Neural cell (in vitro differentiated cells): ENCODE data around the gene S100PBP. TPM values are rescaled to one million over a fixed set of nuclear protein-coding genes. Genes with fewer than 3 reads are reported as not detected.

Experiments
- H2AFZ ChIP-seq: fragments of 200-600, 300-800 bp; sonication (generic), shearing (Covaris generic); 2 replicates; pipeline ENCODE4 v1.6.0; 2014; ENCODE audit warnings: low read depth, mild to moderate bottlenecking, antibody characterized with exemption, low read length, moderate library complexity
- H3F3A ChIP-seq: fragments of 200-600 bp; shearing (Covaris generic); 2 replicates; pipeline ENCODE4 v1.6.1; 2016; ENCODE audit warnings: mild to moderate bottlenecking, moderate library complexity, mixed read lengths, antibody characterized with exemption, low read length; ENCODE audit not compliant: insufficient read depth, poor library complexity, severe bottlenecking
- H3K27ac ChIP-seq: fragments of 200-600, 300-800 bp; sonication (generic), shearing (Covaris generic); 2 replicates; pipeline ENCODE4 v1.5.1; 2014; ENCODE audit warnings: mild to moderate bottlenecking, low read length, moderate library complexity
- H3K27me3 ChIP-seq: fragments of 300-800, 200-600 bp; sonication (generic), shearing (Covaris generic); 2 replicates; pipeline ENCODE4 v1.6.0; 2014; ENCODE audit warnings: mild to moderate bottlenecking, low read depth, low read length, moderate library complexity; ENCODE audit not compliant: insufficient read depth
- H3K36me3 ChIP-seq: fragments of 300-800, 200-600 bp; sonication (generic), shearing (Covaris generic); 2 replicates; pipeline ENCODE4 v1.5.1; 2014; ENCODE audit warnings: mild to moderate bottlenecking, antibody characterized with exemption, low read length, moderate library complexity; ENCODE audit not compliant: insufficient read depth
- H3K4me2 ChIP-seq: fragments of 300-800, 200-600 bp; sonication (generic), shearing (Covaris generic); 2 replicates; pipeline ENCODE4 v1.6.0; 2014; ENCODE audit warnings: mild to moderate bottlenecking, low read length
- H3K4me3 ChIP-seq: fragments of 300-800, 200-600 bp; sonication (generic), shearing (Covaris generic); 2 replicates; pipeline ENCODE4 v1.5.1; 2014; ENCODE audit warnings: mild to moderate bottlenecking, low read length, moderate library complexity
- H3K79me2 ChIP-seq: fragments of 200-600 bp; shearing (Covaris generic); replicated peaks from 2 replicates; pipeline ENCODE4 v1.6.0; 2014; ENCODE audit warnings: mild to moderate bottlenecking, low read length, moderate library complexity; ENCODE audit not compliant: insufficient read depth
- H3K9ac ChIP-seq: fragments of 300-800, 200-600 bp; sonication (generic), shearing (Covaris generic); 2 replicates; pipeline ENCODE4 v1.6.1; 2016; ENCODE audit warnings: mild to moderate bottlenecking, low read length, mixed read lengths
- H3K9me2 ChIP-seq: fragments of 200-600 bp; shearing (Covaris generic); 2 replicates; pipeline ENCODE4 v1.6.1; 2016; ENCODE audit warnings: mild to moderate bottlenecking, low read length, mixed read lengths; ENCODE audit not compliant: insufficient read depth
- H3K9me3 ChIP-seq: fragments of 200-600, 300-800 bp; sonication (generic), shearing (Covaris generic); 2 replicates; pipeline ENCODE4 v1.6.1; 2016; ENCODE audit warnings: mild to moderate bottlenecking, mixed run types, low read length, moderate library complexity, mixed read lengths
- H4K20me1 ChIP-seq: fragments of 200-600 bp; shearing (Covaris generic); 2 replicates; pipeline ENCODE4 v1.6.1; 2016; ENCODE audit warnings: mild to moderate bottlenecking, mixed run types; ENCODE audit not compliant: insufficient read depth
- EP300 ChIP-seq: fragments of 450-650 bp; conservative IDR thresholded peaks from 2 replicates; pipeline ENCODE4 v1.6.1; 2014; ENCODE audit warnings: antibody characterized with exemption, mild to moderate bottlenecking, moderate library complexity; ENCODE audit not compliant: poor library complexity, severe bottlenecking
- EZH2 ChIP-seq: fragments of 200-600, 300-800 bp; shearing (Covaris generic), sonication (generic); IDR thresholded peaks from 2 replicates; pipeline ENCODE4 v1.6.1; 2014; ENCODE audit warnings: antibody characterized with exemption, low read length, borderline replicate concordance, mild to moderate bottlenecking; ENCODE audit not compliant: insufficient read depth, poor library complexity, severe bottlenecking
- MXI1 ChIP-seq: fragments of 450-650 bp; conservative IDR thresholded peaks from 2 replicates; pipeline ENCODE4 v1.6.1; 2014; ENCODE audit warnings: antibody characterized with exemption, mild to moderate bottlenecking; ENCODE audit not compliant: poor library complexity, severe bottlenecking
- POLR2AphosphoS5 ChIP-seq: IDR thresholded peaks from 2 replicates; pipeline ENCODE4 v1.6.1; 2012
- RAD21 ChIP-seq: fragments of 450-650 bp; conservative IDR thresholded peaks from 2 replicates; pipeline ENCODE4 v1.6.1; 2014; ENCODE audit warnings: antibody characterized with exemption, mild to moderate bottlenecking, moderate library complexity
- SMC3 ChIP-seq: fragments of 450-650 bp; conservative IDR thresholded peaks from 2 replicates; pipeline ENCODE4 v1.6.1; 2014; ENCODE audit warnings: antibody characterized with exemption, mild to moderate bottlenecking, moderate library complexity; ENCODE audit not compliant: poor library complexity
- TAF1 ChIP-seq: IDR thresholded peaks from 2 replicates; pipeline ENCODE4 v1.6.1; 2012; ENCODE audit warnings: low read depth
- polyA plus RNA-seq: library from polyadenylated mRNA; depleted of rRNA; stranded (reverse); fragments of >200 nt; gene quantifications from 2 replicates; pipeline ENCODE4 v1.2.3, GENCODE V29; 2014
- TF ChIP-seq, protein P1 (sequence below): fragments of 450-650 bp; IDR thresholded peaks from 2 replicates; pipeline ENCODE4 v1.5.1; 2014; ENCODE audit warnings: antibody characterized with exemption, mild to moderate bottlenecking, moderate library complexity; ENCODE audit not compliant: poor library complexity, severe bottlenecking
- TF ChIP-seq, protein P2 (sequence below): IDR thresholded peaks from 2 replicates; pipeline ENCODE4 v1.6.1; 2012; ENCODE audit warnings: borderline replicate concordance

The S100PBP gene
- polyA plus RNA-seq, 1 donor from 2014 or later, result 77.0 TPM

DNA sequence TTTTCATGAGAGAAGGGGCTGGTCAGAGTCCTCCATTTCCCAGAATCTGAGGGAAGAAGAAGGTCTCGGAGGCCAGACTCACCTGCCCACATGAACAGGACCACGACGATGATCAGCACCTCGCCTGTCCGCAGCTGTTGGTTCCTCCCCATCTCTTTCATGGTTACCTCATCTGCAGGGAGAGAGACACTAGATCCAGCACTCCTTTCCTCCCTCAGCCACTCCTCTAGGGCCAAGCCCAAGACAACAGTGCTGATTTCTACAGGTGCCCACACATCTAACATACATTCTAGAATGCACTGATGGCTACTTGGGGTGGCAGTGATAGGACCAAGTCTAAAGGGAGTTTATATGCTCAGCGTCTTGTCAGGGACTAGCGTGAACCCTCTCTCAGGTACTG lies 50.2 kb downstream of the S100PBP start:
- Histone ChIP-seq H3K9me3 (no peaks in the 10 kb centered on the region), H2AFZ (no peak overlapping the region), H3K4me3 (no peak overlapping the region), H3K4me2 (no peak overlapping the region), H3K27me3 (peaks cover 8% of the 10 kb centered on the region), H4K20me1 (no peaks in the 10 kb centered on the region), H3F3A (peaks cover 4% of the 10 kb centered on the region), H3K36me3 (no peaks in the 10 kb centered on the region), H3K27ac (no peak overlapping the region), H3K9me2 (no peaks in the 10 kb centered on the region), H3K79me2 (no peaks in the 10 kb centered on the region), H3K9ac (no peak overlapping the region)
- no peak for TF ChIP-seq TAF1
- no peak for TF ChIP-seq RAD21
- TF ChIP-seq SMC3, result no peak
- TF ChIP-seq POLR2AphosphoS5, result no peak
- no peak for TF ChIP-seq MXI1
- TF ChIP-seq EP300, result no peak
- TF ChIP-seq, protein P1, sequence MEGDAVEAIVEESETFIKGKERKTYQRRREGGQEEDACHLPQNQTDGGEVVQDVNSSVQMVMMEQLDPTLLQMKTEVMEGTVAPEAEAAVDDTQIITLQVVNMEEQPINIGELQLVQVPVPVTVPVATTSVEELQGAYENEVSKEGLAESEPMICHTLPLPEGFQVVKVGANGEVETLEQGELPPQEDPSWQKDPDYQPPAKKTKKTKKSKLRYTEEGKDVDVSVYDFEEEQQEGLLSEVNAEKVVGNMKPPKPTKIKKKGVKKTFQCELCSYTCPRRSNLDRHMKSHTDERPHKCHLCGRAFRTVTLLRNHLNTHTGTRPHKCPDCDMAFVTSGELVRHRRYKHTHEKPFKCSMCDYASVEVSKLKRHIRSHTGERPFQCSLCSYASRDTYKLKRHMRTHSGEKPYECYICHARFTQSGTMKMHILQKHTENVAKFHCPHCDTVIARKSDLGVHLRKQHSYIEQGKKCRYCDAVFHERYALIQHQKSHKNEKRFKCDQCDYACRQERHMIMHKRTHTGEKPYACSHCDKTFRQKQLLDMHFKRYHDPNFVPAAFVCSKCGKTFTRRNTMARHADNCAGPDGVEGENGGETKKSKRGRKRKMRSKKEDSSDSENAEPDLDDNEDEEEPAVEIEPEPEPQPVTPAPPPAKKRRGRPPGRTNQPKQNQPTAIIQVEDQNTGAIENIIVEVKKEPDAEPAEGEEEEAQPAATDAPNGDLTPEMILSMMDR, result no peak
- TF ChIP-seq, protein P2, sequence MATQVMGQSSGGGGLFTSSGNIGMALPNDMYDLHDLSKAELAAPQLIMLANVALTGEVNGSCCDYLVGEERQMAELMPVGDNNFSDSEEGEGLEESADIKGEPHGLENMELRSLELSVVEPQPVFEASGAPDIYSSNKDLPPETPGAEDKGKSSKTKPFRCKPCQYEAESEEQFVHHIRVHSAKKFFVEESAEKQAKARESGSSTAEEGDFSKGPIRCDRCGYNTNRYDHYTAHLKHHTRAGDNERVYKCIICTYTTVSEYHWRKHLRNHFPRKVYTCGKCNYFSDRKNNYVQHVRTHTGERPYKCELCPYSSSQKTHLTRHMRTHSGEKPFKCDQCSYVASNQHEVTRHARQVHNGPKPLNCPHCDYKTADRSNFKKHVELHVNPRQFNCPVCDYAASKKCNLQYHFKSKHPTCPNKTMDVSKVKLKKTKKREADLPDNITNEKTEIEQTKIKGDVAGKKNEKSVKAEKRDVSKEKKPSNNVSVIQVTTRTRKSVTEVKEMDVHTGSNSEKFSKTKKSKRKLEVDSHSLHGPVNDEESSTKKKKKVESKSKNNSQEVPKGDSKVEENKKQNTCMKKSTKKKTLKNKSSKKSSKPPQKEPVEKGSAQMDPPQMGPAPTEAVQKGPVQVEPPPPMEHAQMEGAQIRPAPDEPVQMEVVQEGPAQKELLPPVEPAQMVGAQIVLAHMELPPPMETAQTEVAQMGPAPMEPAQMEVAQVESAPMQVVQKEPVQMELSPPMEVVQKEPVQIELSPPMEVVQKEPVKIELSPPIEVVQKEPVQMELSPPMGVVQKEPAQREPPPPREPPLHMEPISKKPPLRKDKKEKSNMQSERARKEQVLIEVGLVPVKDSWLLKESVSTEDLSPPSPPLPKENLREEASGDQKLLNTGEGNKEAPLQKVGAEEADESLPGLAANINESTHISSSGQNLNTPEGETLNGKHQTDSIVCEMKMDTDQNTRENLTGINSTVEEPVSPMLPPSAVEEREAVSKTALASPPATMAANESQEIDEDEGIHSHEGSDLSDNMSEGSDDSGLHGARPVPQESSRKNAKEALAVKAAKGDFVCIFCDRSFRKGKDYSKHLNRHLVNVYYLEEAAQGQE, result no peak
- TF ChIP-seq EZH2, result no peak

DNA sequence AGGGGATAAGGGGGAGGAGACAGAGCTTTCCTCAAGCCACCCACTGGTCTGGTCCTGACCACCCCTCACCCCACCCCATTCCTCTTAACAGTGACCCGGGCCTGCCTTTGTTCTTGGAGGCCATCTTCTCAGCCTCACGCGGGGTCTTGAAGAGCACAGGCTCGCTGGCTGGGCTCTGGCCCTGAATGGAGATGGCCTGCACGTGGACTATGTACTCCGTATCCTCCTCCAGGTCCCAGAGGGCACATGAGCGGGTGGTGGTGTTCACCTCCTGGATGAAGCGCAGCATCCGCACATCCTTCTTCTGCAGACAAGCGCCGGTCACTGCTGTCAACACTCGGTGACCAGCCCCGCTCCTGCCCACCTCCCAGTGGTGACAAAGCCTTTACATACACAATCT lies 50.6 kb downstream of the S100PBP start:
- H3K4me3 ChIP-seq, result no peak overlapping the region
- no peaks in the 10 kb centered on the region for H3K9me2 ChIP-seq
- TF ChIP-seq MXI1, result no peak
- no peak for TF ChIP-seq EP300
- TF ChIP-seq, protein P1, result no peak
- TF ChIP-seq, protein P2, result no peak
- TF ChIP-seq TAF1, result no peak
- TF ChIP-seq EZH2, result no peak
- TF ChIP-seq POLR2AphosphoS5, result no peak
- TF ChIP-seq RAD21, result no peak
- TF ChIP-seq SMC3, result no peak
- H3K9me3 ChIP-seq, result no peaks in the 10 kb centered on the region
- H3K27me3 ChIP-seq, result peaks cover 8% of the 10 kb centered on the region
- no peak overlapping the region for H3K4me2 ChIP-seq
- no peaks in the 10 kb centered on the region for H3K79me2 ChIP-seq
- no peaks in the 10 kb centered on the region for H4K20me1 ChIP-seq
- H3K27ac ChIP-seq, result no peak overlapping the region
- no peaks in the 10 kb centered on the region for H3K36me3 ChIP-seq
- H3F3A ChIP-seq, result peaks cover 4% of the 10 kb centered on the region
- H2AFZ ChIP-seq, result no peak overlapping the region
- H3K9ac ChIP-seq, result no peak overlapping the region
